ENCODE results near the gene ADAM23. TPM values are rescaled to one million over a fixed set of nuclear protein-coding genes. Genes with fewer than 3 reads are reported as not detected.

The ADAM23 gene
- total RNA-seq, 2 donors from 2014 or later: 7.6 to 34.6 TPM

DNA sequence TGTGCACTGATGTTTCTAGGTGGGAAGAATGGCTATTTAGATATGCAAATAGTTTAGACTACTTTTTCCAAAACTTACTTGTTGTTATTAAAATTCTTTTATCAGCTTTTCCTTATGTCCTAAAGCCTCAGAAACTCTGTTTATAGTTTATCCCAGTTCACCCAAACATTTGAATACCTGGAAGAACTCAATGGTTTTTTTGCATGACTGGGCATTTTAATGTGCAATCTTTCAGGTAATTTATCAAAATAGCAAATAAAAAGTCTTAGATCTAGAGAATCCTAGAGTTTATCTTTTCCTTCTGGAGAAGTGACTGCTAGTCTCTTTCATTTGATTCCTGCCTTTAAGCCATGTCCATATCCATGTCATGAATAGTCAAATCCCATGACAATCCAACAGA lies 9.6 kb upstream of the ADAM23 start:
- TF ChIP-seq, protein P1, sequence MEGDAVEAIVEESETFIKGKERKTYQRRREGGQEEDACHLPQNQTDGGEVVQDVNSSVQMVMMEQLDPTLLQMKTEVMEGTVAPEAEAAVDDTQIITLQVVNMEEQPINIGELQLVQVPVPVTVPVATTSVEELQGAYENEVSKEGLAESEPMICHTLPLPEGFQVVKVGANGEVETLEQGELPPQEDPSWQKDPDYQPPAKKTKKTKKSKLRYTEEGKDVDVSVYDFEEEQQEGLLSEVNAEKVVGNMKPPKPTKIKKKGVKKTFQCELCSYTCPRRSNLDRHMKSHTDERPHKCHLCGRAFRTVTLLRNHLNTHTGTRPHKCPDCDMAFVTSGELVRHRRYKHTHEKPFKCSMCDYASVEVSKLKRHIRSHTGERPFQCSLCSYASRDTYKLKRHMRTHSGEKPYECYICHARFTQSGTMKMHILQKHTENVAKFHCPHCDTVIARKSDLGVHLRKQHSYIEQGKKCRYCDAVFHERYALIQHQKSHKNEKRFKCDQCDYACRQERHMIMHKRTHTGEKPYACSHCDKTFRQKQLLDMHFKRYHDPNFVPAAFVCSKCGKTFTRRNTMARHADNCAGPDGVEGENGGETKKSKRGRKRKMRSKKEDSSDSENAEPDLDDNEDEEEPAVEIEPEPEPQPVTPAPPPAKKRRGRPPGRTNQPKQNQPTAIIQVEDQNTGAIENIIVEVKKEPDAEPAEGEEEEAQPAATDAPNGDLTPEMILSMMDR (IDR thresholded peaks at IDR 0.05): no peak
- no peak for DNase-seq (ENCODE audit: low spot score)
- H3K4me3 ChIP-seq: no peak overlapping the region
- no peaks in the 10 kb centered on the region for H3K9me3 ChIP-seq
- no peaks in the 10 kb centered on the region for H3K4me1 ChIP-seq
- H3K27me3 ChIP-seq: no peaks in the 10 kb centered on the region
- no peaks in the 10 kb centered on the region for H3K36me3 ChIP-seq
- H3K27ac ChIP-seq: no peak overlapping the region

DNA sequence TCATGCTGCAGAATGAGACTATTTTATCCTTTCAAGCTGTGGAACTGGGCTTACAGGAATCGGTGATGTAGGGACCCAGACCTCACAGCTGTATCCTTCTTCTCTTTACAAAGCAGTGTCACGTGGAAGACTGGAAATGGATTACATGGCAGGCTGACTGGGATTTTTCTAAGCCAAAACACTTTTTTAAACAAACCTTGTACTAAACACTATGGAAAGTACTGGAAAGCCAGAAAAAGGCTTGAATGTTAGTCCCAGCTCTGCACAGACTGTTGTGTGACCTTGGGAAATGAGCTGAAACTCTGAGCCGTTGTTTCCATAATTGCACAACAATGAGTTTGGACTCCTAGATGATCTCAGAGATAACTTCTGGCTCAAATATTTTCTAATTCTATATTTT lies 7.6 kb upstream of the ADAM23 start:
- no peak for DNase-seq (ENCODE audit: low spot score)
- Histone ChIP-seq H3K4me3 (no peak overlapping the region), H3K9me3 (no peaks in the 10 kb centered on the region), H3K27ac (no peak overlapping the region), H3K36me3 (no peaks in the 10 kb centered on the region), H3K4me1 (no peaks in the 10 kb centered on the region), H3K27me3 (no peaks in the 10 kb centered on the region)
- TF ChIP-seq, protein P1 (IDR thresholded peaks at IDR 0.05): no peak

DNA sequence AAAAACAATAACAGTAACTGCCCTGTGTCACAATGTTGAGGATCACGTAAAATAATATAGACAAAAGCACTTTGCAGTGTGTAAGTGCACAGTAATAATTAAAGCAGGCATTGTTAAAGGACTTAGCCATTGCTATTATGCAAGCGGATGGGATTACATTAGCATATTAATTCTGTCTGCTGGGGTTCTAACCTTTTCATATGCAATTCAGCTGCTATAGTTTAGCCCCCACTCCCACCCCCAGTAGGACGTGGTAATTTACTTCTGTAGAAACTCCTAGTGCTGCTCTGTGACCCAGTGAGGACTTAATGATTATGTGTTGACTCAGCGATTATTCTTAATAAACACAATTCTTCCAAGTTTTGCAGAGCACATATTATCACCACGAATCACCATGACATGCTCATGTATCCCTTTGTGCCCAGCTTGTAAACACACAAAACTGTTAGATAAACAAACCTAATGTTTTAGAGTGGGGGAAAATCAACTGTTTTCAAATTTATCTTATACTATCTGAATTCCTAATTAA lies 5.1 kb upstream of the ADAM23 start:
- Histone ChIP-seq H3K36me3 (no peaks in the 10 kb centered on the region), H3K9me3 (no peaks in the 10 kb centered on the region), H3K4me3 (no peak overlapping the region), H3K27me3 (no peaks in the 10 kb centered on the region), H3K27ac (no peak overlapping the region), H3K4me1 (peaks cover 0 to 8% of the 10 kb centered on the region in 2 donors)
- TF ChIP-seq, protein P1 (IDR thresholded peaks at IDR 0.05): no peak
- no peak for DNase-seq (ENCODE audit: low spot score)

DNA sequence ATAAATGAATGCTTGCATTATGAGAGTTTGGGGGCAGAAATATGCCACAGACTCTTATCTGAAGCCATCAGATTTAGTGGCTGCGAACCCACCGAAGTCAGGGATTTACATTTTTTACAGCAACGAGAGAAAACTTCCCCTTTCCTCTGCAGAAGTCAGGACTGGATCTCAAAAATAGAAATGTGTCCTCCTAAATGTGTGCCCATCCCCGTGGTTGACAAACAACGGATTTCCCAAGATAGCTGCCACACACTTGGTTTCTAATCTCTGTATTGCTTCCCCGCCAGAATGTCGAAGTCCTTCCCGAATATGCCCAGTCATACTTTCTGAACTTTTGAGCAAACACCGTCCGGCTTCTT lies 879 bp upstream of the ADAM23 start:
- peak overlapping the region in 1 of 2 donors; percentile 17 for H3K27ac ChIP-seq
- H3K36me3 ChIP-seq: no peaks in the 10 kb centered on the region
- H3K9me3 ChIP-seq: no peaks in the 10 kb centered on the region
- H3K4me3 ChIP-seq: peak overlapping the region; percentile 56 to 66
- no peaks in the 10 kb centered on the region for H3K27me3 ChIP-seq
- H3K4me1 ChIP-seq: peaks cover 0 to 20% of the 10 kb centered on the region in 2 donors
- TF ChIP-seq, protein P1 (IDR thresholded peaks at IDR 0.05): no peak
- DNase-seq (ENCODE audit: low spot score): no peak

DNA sequence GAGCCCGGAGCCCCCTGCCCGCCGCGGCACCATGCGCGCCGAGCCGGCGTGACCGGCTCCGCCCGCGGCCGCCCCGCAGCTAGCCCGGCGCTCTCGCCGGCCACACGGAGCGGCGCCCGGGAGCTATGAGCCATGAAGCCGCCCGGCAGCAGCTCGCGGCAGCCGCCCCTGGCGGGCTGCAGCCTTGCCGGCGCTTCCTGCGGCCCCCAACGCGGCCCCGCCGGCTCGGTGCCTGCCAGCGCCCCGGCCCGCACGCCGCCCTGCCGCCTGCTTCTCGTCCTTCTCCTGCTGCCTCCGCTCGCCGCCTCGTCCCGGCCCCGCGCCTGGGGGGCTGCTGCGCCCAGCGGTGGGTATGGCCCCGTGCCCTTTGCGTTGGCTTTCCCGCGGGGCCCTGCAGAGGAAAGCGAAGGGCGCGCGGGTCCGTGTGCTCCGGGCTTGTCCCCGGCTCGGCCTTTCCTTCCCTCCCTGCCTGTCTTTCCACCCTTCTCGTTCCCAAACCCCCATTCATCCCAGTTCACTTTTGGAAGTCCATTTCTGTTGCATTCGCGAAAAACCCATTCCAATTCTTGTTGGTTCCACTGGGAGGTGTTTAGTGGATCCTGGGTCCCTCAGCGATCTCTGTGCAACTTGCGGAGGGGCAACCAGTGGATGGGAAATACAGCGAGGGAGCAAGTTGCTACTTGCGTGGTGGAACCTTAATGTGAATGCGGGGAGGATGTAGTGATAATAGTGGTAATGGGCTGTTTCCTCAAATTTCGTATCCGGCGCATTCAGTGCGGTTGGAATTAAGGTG lies 599 bp downstream of the ADAM23 start:
- H3K4me1 ChIP-seq: peaks cover 0 to 20% of the 10 kb centered on the region in 2 donors
- no peaks in the 10 kb centered on the region for H3K36me3 ChIP-seq
- TF ChIP-seq, protein P1 (IDR thresholded peaks at IDR 0.05): no peak
- H3K27ac ChIP-seq: peak overlapping the region; percentile 67 to 86
- no peaks in the 10 kb centered on the region for H3K27me3 ChIP-seq
- no peaks in the 10 kb centered on the region for H3K9me3 ChIP-seq
- DNase-seq (ENCODE audit: low spot score): no peak
- H3K4me3 ChIP-seq: peak overlapping the region; percentile 56 to 66
